Hepatic stellate cell (primary cell): ENCODE measurements around the gene MAN1A1.

Experiments used
- DNase-seq: peaks from one replicate; pipeline ENCODE4 v3.0.0; 2011; ENCODE audit warnings: low spot score

The MAN1A1 gene

GRCh38 chr6:119140196-119141140 lies 209.1 kb downstream of the MAN1A1 start:
- no peak for DNase-seq

GRCh38 chr6:119138906-119139541 lies 210.5 kb downstream of the MAN1A1 start:
- DNase-seq: no peak

DNA sequence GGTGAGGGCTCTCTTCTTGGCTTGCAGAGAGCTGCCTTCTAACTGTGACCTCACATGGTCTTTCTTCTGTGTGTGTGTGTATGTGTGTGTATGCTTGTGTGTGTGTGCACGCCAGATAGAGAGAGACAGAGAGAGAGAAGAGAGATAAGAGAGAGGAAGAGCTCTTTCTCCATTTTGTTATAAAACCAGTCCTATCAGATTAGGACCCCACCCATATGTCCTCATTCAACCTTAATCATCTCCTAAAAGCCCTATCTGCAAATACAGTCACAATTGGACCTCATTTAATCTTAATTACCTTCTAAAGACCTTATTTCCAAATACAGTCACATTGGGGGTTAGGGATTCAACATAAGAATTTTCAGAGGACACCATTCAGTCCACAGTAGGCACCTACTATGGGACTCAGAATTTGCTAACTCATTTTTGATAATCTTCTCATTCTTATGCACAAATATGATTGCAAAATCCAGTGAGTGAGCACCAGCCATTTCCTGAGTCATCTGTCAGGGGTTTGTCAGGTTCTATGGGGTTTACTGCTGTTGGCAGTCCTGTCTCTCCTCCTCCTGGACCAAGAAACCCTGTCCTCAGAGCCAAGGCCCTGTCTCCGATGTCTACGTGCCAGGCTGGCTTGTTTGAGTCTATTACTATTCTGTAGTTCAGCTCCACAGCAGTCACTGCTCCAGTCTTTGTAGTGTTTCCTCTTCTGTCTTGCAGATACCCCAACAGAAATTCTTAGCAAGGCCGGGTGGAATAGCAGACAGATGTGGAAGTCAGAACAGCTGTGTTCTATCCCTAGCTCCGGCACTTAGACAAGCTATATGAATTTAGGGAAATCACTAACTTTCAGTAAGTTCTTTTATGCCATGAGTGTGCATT lies 212.1 kb downstream of the MAN1A1 start:
- DNase-seq: no peak

- DNase-seq: no peak
Observed at GRCh38 chr6:119134752-119135151, 214.8 kb downstream of the MAN1A1 start.

- no peak for DNase-seq
Observed at GRCh38 chr6:119133400-119133799, 216.2 kb downstream of the MAN1A1 start.

GRCh38 chr6:119132261-119132981 lies 217.1 kb downstream of the MAN1A1 start:
- no peak for DNase-seq

- DNase-seq: peak; percentile 46
Observed at GRCh38 chr6:119129968-119130484, 219.5 kb downstream of the MAN1A1 start.

GRCh38 chr6:119129148-119129967 lies 220.2 kb downstream of the MAN1A1 start:
- DNase-seq: peak; percentile 36

- DNase-seq: no peak
Observed at GRCh38 chr6:119128252-119128912, 221.2 kb downstream of the MAN1A1 start.

DNA sequence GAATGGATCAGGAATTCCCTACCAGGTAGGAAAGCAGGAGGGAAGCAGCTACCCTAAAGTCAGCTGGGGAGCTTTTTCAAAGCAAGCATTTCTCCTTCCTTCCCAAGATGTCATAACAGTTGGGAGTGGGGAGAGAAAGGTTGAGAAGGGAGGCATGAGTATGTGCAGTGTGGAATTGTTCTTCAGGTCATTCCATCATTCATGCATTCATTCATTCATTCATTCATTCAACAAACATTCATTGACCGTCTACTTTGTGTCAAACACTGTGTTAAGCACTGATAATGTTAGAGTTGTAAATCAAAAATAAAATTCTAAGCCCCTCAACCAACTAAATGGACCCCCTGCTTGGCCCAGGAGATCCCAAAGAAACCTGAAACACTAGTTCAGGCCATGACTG lies 221.9 kb downstream of the MAN1A1 start:
- no peak for DNase-seq
